M059J (cell line): ENCODE results near the gene FAM193A. TPM values are rescaled to one million over a fixed set of nuclear protein-coding genes. Genes with fewer than 3 reads are reported as not detected.
"Not testable (repeated sequence)": the region's sequence is repeated elsewhere in the genome, so short reads cannot be mapped to it uniquely, and the experiment has no call there.

Experiments used
- DNase-seq: peaks from one replicate; pipeline ENCODE4 v3.0.0-alpha.2; 2012; ENCODE audit warnings: low read depth
- total RNA-seq: library from RNA; depleted of rRNA; stranded (reverse); fragments of >200 nt; shearing (Covaris generic); gene quantifications from 2 replicates; pipeline ENCODE4 v1.2.3, GENCODE V29; 2014

The FAM193A gene
- total RNA-seq, 1 experiment from 2014 or later, result 12.7 TPM

DNA sequence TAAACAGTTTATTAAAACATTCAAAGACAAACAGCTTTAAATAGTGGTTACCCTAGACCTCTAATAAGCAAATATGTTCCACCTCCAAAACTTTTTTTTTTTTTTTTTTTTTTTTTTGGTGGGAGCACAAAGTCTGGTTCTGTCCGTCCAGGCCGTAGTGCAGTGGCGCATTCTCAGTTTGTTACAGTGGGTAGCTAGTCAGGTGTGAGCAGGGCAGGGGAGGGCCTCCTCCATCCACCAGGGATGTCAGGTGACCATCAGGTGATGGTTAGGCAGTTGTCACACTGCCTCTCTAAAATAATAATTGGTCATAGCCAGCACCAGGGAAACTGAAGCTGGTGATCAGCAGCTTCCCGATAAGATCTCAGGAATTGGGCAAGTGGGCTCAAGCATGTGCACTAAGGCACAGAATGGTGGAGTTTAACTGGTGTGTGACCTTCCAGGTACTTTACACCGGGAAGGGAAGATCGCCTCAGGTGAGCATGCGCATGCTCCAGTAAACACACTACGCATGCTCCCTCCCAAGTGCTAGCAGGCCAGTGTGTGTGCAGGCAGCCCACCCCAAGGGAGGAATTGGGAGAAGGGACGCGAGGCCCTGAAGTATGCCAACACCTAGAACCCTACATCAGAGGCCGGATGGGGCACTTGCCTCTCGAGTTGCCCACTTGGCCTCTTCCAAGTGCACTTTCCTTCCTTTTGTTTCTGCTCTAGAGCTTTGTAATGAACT is 192.5 kb downstream of the FAM193A start:
- no peak for DNase-seq

GRCh38 chr4:2729533-2729875 is 193.1 kb downstream of the FAM193A start:
- no peak for DNase-seq

DNA sequence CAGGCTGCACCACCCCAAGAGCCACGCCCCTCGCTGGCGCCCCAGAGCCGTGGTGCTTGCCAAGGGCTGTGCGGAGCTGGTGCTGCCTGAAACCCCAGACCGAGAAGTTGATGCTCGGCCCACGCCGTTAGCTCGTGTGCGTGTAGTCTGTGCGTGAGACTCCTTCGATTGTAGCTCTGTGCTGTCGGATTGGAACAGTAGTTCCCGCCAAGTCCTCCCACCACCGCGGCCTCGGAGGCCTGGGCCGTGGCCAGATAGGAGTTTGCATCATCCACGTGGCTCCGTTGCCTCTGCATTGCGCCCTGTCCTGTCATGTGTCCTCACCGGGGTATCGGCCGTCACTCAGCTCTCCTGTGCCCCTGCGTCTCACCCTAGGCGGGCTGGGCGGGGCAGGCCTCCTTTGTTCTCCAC is 195.5 kb downstream of the FAM193A start:
- DNase-seq, result no peak

DNA sequence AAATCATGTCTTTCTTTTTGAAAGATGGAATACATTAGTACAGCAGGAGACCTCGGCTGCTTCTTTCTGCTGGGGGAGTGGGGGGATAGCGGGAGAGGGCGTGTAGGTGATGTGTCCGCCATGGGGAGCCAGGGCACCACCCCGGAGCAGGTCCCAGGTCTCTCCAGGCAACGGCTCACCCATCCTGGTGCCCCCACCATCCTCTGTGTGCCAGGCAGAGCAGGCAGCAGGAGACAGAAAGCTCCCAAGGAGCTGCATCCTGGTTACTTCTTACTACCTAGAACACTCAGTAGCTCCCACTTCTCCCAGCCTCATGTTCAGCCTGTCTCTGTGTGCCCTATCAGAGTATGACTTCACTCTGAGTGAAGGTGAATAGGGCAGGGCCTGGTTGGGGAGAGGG is 196.1 kb downstream of the FAM193A start:
- no peak for DNase-seq

DNA sequence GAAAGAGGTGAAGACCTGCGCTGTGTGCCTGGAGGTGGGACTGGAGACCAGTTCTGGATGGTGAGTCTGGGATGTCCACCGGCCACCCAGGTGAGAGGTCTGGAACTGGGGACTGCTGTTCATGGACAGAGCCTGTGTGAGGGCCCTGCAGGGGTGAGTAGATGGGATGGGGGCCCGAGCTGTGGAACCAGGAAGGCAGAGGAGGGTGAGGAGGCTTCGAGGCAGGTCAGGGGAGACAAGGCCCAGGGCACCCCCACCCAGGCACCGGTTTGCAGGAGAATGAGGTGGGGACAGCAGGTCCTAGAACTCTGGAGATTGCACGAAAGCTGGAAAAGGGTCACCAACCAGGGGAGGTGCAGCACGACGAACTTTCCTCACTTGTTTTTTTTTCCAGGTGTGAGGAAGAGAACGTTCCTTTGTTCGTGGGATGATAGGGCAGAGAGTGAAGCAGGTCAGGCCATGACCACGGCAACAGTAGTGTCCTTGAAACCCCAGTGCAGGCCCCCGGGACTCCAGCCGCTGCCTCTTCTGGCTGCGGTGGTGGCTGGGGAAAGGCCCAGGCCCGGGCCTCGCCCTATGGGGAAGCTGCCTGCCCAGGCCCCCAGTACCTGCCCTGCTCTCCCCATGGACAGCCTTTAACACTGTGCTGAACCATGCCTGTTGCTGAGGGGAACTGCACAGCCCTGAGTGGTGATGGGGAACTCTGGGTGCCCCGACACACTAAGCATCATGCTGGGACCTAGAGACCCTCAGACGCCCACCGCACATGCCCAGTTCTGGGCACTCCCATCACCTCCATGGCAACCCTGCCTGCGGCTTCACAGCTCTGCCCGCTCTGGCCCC is 196.8 kb downstream of the FAM193A start:
- DNase-seq, result no peak

- DNase-seq, result no peak
These were observed 197.6 kb downstream of the FAM193A start for GRCh38 chr4:2733844-2734574.

DNA sequence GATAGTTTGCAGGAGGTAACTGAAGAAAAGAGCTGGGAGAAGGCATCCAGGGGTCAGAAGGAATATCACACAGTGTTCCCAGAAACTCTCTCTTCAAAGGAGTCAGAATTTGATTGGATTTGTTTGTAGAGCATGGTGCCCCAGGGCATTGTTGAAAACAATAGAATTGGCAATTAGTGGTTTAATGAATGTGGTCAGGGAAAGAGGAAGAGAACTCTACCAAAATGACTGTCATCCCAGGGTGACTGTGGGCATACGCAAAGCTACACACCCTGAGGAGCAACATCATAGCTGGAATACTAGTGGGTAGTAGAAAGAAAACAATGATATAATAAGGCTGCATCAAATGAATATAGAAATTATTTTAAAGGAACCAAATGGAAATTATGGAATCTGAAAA is 198.2 kb downstream of the FAM193A start:
- DNase-seq, result peak; percentile 70

DNA sequence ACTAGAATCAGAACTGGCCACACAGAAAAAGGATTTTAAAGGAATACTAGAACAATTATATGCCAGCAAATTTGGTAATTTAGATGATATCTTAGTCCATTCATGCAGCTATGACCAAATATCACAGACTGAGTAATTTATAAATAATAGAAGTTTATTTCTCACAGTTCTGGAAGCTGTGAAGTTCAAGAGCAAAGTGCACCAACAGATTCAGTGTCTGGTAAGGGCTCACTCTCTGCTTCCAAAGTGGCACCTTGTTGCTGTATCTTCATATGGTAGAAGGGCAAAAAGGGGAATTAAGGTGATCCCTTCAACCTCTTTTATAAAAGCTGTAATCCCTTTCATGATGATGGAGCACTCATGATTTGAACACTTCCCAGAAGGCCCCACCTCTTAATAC is 199.4 kb downstream of the FAM193A start:
- DNase-seq, result no peak

DNA sequence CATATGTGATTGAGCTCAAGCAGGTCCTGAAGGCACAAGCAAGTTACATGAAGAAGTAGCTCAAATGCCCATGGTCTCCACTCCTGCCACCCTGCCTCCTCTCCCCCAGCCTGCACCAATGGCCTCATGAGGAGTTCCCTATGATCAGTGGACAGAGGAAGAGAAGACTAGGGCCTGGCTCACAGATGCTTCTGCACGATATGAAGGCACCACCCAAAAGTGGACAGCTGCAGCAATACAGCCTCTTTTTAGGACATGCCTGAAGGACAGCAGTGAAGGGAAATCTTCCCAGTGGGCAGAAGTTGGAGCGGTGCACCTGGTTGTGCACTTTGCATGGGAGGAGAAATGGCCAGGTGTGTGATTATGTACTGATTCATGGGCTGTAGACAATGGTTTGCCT is 201.8 kb downstream of the FAM193A start:
- not testable (repeated sequence) for DNase-seq

DNA sequence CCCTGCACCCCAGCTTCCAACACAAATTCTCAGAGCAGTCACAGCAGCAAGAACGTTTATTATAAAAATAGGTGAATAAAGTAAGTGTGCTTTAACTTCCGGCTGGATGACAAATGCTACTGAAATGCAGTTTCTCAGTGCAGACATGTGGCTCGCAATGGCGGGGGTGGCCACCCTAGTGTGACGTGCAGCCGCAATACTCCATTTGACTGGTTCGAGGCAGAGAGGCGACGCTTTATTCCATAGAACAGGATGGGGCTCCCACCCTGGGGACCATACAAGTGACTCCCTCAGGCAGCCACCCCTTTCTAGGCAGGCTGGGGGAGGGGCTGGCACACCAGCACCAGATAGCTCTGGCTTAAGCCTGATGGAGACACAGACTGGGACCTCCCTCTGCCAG is 205.2 kb downstream of the FAM193A start:
- DNase-seq, result peak; percentile 39

GRCh38 chr4:2742081-2742822 is 205.8 kb downstream of the FAM193A start:
- no peak for DNase-seq

- DNase-seq, result no peak
These were observed 206.5 kb downstream of the FAM193A start for GRCh38 chr4:2742823-2743517.

DNA sequence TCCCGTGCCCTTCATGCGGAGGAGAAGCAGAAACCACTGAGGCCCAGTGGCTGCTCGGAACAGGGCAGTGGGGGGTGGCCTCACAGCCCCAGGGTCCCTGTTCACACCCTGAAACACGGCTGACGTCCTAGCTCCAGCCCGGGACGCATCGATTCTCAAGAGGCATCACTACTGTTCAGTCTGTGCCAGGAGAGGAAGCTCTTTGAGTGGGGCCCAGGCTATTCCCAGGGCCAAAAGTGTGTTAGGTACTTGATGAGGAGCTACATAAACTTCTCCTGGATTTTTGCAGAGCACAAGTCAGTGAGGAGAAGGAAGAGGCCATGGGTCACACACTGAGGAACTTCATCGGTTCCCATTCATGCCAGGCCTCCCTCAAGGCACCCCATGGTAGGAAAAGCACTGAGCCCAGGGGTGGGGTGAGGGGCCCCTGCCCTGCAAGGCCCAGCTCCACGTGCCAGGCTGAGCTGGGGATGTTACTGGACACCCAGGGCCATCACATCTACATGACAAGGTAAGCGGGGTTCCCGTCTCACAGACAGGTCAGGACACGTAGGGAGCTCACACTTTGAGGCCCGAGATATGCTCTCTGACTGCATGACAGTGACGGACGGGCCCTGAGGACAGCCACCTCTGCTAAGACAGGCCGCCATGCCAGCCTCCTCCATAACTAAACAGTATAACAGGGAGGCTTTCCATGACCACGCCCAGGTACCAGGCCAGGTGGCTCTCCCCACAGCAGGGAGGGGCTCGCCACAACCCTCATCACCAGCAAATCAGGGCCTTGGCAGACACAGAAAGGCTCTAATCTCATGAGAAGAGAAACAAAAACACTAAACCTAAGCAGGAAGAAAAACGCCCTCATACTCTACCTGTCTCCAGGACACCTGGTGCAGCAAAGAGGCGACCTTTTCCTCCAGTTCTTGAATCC is 207.3 kb downstream of the FAM193A start:
- no peak for DNase-seq

DNA sequence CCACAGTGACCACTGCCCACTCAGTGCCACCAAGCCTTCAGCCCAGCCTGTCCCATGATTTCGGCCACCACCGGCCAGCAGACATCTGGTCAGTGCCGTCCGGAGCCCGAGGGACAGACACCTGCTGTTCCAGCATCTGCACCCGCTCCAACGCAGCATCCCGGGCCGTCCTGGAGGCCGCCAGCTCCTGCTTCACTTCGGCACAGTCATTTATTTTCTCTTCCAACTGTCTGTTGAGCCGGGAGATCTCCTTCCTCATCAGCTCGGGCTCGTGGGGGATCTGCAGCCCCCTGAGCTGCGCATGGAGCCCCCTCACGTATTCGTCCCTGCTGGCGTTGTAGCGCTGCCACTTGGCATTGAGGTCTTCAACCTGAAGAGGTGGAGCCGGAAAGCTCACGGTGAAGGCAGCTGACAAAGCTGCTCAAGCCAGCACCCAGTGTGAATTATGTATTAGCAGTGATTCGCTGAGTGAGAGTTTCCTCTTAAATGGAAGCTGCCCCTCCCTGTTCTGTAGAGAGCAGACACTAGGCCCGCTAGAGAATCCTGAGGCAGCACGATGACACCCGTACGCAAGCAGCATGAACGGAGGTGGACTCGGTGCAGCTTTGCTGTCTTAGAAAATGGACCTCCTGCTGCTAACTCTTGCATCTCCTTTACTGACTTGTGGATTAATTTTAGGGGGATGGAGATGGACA is 208.3 kb downstream of the FAM193A start:
- no peak for DNase-seq

DNA sequence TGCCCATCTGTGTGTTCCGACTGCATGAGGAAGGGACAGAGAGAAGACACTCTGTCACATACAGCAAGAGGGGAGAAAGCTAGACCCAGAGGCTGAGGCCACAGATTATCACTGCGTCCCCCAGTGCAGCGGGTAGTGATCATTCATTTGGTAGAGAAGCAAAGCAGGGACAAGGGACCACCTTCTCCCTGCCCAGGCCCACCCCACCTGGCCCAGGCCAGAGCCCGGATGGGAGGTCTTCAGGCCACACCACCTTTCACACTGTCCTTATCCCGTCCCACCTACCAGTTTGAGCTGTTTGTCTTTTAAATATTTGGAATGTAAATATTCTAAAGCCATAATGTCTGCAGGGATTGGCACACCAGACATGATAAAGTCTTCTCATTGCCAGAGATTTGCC is 209.1 kb downstream of the FAM193A start:
- no peak for DNase-seq

GRCh38 chr4:2745981-2746806 is 209.7 kb downstream of the FAM193A start:
- peak; percentile 93 for DNase-seq

DNA sequence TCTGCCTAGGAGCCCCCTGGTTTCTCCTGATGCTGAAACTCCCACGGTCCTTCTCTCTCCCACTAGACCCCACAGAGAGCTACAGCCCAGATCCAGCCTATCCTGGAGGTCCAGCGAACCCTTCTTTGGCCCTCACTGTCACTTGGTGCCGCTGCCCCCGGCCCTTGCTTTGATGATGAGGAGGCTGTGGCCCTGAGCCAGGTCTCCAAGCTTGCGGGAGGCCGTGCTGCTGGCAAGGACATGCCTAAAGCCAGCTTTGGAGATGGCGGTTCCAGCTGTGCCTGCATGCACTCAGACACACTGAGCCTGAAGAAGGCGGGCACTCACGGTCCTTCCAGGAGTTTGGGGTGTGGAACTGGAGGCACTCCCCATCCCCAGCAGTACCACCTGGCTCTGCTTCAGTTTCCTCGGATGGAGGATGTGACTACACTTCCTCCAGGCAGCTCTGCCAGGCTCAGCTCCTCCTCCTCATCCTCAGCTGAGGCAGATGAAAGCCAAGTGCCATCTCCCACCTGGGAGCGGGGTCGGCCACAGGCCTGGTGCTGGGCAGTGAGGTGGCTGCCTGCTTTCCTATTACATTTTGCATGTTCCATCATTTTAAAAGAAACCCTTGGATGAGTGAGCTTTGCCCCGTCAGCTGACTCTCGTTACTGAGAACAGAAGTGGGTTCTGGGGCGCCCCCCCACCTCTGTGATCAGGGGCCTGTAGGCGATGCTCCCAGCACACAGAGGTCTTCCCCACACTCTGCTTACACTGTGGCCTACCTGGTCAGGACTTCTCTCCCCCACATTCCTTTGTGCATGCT is 210.6 kb downstream of the FAM193A start:
- no peak for DNase-seq
